HG02610 (cell line): ENCODE measurements around the gene NUDT22.

Experiments
- ATAC-seq: cut with Tn5 transposase; IDR thresholded peaks from one replicate; pipeline ENCODE4 v1.9.1; 2021; ENCODE audit warnings: mild to moderate bottlenecking, moderate library complexity; ENCODE audit not compliant: unreplicated experiment

Gene NUDT22

GRCh38 chr11:64241491-64242374 is 15.7 kb downstream of the NUDT22 start:
- ATAC-seq = peak; percentile 2

- ATAC-seq = no peak
Observed at GRCh38 chr11:64243236-64243854, 17.3 kb downstream of the NUDT22 start.

- ATAC-seq = no peak
Observed at GRCh38 chr11:64244107-64244506, 18.0 kb downstream of the NUDT22 start.

- ATAC-seq = no peak
Observed at GRCh38 chr11:64244966-64245365, 18.9 kb downstream of the NUDT22 start.

GRCh38 chr11:64245401-64245796 is 19.3 kb downstream of the NUDT22 start:
- no peak for ATAC-seq

- ATAC-seq = no peak
Observed at GRCh38 chr11:64245797-64246620, 19.9 kb downstream of the NUDT22 start.

GRCh38 chr11:64246621-64246870 is 20.5 kb downstream of the NUDT22 start:
- peak; percentile 11 for ATAC-seq

GRCh38 chr11:64246871-64247728 is 21.0 kb downstream of the NUDT22 start, which contains the start of gene PPP1R14B:
TSS of gene PPP1R14B (minus strand) at chr11:64246943. CDS start at chr11:64246673, 270 bp downstream.
- ATAC-seq = peak; percentile 38

- ATAC-seq = no peak
Observed at GRCh38 chr11:64247729-64248531, 21.9 kb downstream of the NUDT22 start.

- no peak for ATAC-seq
Observed at GRCh38 chr11:64248578-64248977, 22.5 kb downstream of the NUDT22 start.

- no peak for ATAC-seq
Observed at GRCh38 chr11:64249038-64249437, 23.0 kb downstream of the NUDT22 start.

GRCh38 chr11:64249563-64250414 is 23.7 kb downstream of the NUDT22 start:
- ATAC-seq = no peak

- no peak for ATAC-seq
Observed at GRCh38 chr11:64250415-64251015, 24.4 kb downstream of the NUDT22 start.

GRCh38 chr11:64251016-64251752 is 25.1 kb downstream of the NUDT22 start, which contains the start of gene PLCB3:
TSS of gene PLCB3 (plus strand) at chr11:64251530. CDS start at chr11:64251650, 120 bp downstream.
- no peak for ATAC-seq

GRCh38 chr11:64251753-64252002 is 25.6 kb downstream of the NUDT22 start:
- ATAC-seq = no peak

GRCh38 chr11:64252003-64252872 is 26.2 kb downstream of the NUDT22 start:
- no peak for ATAC-seq

- no peak for ATAC-seq
Observed at GRCh38 chr11:64253043-64253442, 27.0 kb downstream of the NUDT22 start.
